ENCODE data around the gene EML6.
"Not testable (repeated sequence)": the region's sequence is repeated elsewhere in the genome, so short reads cannot be mapped to it uniquely, and the experiment has no call there.

Gene EML6

DNA sequence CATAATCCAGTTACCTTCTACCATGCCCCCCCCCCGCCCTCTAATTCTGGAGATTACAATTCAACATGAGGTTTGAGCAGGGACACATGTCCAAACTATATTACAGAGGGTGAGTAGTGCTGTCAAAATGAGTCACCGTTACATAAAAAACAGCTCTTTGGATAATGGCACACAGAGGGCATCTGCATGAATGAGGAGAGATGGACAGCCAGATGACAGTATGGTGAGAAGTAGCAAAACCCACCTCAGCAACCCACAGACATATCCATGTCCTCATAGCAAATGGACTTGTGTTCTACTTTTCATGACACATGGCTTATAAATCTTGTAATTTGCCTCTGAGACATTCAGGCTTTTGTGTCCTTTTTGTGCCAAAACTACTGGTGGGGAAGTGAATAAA, 132.0 kb downstream of the EML6 start:
- DNase-seq: no peak

DNA sequence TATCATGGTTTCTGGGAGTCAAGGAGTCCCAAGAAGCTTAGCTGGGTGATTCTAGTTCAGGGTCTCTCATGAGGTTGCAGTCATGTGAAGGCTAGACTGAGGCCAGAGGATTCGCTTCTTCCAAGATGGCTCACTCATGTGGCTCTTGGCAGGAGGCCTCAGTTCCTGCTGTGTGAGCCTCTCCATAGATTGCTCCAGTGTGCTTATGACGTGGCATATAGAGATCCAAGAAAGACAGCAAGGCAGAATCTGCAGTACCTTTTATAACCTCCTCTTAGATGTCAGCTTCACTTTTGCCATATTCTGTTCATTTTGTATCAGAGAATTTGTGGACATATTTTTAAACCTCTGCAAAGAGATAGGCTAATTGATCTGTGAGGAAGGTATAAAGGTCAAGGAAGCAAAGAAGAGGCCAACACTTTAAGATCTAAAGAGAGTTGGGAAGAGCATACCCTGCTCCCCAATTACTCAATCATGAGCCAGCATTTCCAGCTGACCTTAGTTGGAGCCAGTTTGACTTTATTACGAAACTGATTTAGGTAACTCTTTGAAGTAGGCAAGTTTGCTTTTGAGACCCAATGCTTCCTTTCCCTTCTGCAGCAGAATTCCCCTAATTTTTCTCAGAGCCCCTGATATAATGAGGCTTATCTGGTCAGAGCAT, 134.7 kb downstream of the EML6 start:
- DNase-seq: no peak

DNA sequence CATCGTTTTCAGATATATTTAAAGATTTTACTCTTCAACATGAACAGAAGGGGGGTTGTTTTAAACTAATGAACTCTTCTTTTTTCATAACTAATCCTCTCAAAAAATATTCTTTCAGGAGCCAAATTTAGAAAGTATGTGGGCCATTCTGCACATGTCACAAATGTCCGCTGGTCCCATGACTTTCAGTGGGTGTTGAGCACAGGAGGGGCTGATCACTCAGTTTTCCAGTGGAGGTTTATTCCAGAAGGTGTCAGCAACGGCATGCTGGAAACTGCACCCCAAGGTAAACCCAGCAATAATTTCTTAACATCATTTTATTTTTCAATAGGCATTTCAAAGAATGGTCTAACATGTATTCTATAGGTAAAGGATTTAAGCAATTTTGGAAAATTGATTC, 136.0 kb downstream of the EML6 start:
- no peak for DNase-seq

DNA sequence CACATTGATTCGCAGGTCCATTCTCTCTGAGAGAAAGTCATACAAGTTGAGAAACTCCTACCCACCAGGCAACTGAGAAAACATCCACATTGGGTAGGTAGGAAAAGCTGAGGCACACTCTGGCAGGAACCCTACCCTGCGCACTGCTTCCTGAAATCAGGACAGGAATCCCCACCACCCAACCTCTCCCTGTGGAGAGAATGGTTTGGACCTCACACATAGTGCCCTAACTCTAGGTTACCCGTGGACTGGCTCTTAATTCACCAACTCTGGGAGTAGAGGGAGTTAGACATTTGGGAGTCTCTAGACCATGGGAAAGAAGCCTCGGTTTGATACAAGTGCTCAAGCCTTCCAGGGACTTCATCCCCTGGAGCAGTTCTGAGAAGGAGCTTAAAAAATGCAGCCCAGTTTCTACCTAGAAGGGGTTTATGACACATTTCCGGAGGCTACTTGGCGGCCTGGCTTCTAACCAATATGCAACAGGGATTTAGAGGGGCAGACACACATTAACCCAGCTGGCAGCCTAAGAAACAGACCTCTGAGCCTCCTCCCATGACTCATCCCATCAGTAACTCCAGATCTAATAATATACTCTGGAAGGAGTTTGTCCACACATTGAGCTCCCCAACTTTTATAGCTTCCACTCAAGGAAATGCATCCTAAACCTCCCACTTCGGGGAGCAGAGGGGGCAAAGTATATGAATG, 136.7 kb downstream of the EML6 start:
- DNase-seq: no peak

DNA sequence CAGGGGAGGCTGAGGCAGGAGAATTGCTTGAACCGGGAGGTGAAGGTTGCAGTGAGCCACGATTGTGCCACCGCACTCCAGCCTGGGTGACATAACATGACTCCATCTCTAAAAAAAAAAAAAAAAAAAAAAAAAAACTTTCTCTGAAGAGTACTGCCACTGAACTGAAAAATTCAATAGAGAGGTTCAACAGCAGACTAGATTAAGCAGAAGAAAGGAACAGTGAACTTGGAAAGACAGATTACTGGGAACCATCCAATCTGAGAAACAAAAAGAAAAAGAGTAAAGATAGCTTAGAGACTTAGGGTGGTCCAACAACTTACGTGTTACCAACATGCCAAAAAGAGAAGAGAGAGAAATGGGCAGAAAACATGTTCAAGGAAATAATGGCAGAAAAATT, 138.8 kb downstream of the EML6 start:
- no peak for DNase-seq

DNA sequence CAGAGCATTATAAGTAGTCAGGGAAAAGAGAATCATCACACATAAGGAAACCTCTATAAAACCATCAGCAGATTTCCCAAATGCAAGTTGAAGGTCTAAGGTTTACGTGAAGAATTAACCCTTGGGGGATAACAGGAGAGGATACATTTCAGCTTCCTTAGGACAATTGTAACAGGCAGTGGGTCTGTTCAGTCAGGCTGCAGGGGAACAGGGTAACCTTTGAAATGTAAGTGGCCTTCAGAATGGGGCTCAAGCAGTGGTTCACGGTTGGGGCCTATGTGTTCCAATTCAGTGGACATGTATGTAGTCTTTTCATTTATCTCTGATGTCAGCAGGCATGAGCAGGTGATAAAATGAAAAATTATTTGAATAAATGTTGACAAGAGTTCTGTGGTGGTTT, 139.3 kb downstream of the EML6 start:
- no peak for DNase-seq

DNA sequence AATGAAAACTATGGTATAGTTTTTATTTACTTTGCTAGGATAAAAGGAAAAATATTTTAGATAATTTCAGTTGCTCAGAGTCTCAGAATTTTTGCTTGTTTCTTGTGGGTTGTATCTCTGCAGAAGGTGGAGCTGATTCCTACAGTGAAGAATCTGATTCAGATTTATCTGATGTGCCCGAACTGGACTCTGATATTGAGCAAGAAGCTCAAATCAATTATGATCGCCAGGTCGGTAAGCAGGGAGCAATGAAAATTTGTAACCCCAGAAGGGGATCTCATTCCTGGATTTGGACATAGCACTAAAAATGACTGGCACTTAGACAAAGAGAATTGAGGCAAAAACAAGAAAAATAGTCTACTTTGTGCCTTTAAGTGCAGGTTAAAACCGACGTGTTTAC, 140.2 kb downstream of the EML6 start:
- no peak for DNase-seq

DNA sequence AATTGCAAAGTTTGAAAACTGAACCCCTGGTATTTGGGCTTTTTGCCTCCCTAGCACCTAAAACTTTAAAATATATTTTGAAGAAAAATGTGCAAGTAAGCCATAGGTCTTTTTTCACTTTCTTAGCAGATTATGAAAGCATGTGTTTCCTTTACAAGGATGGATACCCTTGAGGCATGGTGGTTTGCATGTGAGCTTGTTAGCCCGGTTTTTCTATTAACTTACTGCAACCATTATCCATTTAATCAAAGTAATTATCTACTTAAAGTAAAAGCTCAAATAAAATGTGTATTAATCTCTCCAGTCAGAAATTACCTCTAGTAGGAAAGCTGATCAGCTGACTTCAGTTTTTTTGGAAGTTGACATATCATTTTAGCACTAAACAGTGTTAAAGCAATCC, 140.6 kb downstream of the EML6 start:
- no peak for DNase-seq

DNA sequence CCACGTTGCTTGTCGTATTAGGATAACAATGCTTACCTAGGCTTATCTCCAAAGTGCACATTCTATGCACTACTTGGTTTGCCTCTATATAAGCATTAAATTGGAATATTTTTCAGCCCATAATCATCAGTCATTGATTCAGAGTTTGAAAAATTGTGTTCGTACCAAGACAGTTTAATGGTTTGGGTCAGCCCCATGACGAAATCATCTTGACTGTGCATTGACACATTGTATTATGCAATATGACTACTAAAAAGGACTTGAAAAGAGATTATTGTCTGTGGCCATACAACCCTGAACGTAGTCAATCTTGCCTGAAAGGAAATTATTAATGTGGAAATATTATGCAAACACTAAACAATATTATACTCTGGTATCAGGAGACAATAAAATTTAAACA, 141.3 kb downstream of the EML6 start:
- no peak for DNase-seq

DNA sequence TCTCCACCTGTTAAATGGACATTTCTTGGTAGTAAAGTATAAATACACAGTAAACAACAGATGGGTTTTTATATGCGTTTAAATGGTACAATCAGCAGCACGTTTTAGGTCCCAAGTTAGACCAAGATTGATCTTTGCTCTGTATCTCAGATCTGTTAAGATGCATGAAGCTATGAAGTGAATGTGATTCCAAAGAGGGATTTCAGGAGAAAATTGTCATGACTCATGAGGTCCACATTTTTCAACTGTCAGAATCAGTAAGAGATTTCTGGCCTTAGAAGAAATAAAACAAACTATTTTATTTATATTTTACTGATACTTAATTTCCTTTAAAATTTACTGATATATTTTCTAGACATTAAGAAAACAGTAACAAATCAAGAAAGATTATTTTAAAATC, 142.7 kb downstream of the EML6 start:
- DNase-seq: no peak

DNA sequence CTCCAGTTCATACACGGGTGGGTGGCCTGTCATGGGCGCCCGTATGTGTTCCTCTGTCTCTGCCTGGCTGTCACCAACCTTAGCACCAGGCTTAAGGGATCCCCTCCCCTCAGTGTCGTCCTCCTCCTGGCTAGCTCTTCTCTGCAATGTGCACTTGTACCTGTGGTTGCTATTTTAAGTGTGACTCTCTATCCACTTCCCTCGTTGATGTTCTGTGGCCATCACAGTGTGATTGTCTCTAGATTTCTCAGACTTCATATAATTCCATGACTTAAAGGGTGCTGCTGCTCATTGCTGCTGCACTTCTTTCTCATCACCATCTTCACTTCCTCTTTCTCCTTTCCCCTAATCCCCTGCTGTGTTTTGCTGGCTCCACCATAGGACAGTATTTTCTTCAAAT, 143.4 kb downstream of the EML6 start:
- no peak for DNase-seq

DNA sequence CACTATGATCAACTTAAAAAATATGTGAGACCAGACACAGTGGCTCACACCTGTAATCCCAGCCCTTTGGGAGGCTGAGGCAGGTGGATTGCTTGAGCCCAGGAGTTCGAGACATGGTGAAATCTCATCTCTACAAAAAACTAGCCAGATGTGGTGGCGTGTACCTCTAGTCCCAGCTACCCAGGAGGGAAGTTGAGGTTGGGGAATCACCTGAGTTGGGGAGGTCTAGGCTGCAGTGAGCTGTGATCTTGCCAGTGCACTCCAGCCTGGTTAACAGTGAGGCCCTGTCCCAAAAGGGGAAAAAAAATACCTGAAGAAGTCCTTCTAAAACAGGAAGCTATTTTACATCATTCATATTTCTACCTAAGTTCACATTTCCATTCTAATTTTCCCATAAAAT, 144.0 kb downstream of the EML6 start:
- no peak for DNase-seq

DNA sequence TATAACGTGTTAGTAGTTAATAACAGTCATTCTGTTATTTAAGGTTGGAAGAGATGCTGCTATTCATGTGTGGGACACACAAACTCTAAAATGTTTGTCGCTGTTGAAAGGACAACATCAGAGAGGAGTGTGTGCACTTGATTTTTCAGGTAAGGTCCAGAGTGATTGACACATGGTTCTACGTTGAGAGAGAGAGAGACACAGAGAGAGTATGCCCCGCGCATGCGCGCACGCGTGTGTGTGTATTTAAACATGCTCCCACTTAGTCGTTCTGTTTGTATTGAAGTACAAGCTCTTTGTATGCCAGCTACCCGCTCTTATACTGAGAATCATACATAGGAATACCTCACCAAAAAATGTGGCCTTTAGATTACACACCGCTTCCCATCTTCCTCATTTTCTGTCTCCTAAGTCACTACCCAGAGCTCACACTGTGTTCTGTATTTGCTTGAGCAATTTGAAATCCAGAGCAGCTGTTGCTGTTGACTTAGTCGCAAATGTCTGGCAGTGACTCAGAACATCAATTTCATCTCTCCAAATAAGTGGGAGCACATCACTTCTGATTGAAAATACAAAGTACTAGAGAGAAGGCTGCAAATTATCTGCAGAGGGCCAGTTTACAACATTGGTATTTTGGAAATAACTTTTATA, 148.1 kb downstream of the EML6 start:
- peak; percentile 85 for DNase-seq

DNA sequence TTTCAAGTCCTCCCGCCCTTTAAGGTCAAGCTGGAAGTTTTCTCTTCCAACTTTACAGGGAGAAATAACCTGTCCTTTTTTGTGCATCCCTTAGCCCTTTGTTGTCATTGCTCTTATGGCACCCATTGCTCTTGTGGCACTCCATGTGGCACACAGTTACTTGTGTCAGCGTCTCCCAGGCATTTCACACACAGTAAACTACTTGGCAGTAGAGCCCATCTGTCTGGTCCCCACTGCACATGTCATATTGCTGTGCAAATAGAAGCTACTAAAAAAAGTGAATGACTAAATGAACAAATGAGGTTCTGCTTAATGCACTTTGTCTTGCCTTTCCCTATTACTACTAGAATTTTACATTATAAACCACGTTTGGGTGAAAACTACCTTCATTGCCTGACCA, 149.3 kb downstream of the EML6 start:
- DNase-seq: no peak

DNA sequence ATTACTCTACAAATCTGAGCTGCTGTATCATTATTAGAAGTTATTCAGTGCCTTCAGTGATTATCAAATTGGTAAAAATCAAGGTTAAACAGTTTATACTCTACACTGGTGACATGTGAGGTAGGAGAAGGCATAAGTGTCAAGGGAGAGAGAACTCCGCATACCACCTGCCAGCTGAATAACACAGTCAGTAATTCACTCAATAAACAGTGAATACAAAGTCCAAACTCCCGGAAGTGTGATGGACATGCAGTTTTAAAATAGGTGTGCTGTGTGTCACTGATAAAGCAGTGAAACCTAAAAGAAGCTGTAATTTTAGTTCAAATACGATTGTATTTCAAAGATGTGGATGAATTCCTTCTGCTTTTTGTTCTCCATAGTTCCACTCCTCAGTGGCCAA, 149.8 kb downstream of the EML6 start:
- DNase-seq: not testable (repeated sequence)

DNA sequence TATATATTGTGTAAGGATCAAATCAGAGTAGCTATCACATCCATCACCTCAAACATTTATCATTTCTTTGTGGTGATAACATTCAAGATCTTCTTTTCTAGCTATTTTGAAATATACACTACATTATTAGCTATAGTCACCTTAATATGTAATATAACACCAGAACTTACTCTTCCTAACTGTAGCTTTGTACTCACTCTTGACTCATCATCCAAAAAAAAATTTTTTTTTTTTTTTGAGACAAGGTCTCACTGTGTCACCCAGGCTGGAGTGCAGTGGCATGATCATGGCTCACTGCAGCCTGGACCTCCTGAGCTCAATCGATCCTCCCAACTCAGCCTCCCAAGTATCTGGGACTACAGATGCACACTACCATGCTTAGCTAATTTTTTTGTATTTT, 153.3 kb downstream of the EML6 start:
- DNase-seq: no peak

DNA sequence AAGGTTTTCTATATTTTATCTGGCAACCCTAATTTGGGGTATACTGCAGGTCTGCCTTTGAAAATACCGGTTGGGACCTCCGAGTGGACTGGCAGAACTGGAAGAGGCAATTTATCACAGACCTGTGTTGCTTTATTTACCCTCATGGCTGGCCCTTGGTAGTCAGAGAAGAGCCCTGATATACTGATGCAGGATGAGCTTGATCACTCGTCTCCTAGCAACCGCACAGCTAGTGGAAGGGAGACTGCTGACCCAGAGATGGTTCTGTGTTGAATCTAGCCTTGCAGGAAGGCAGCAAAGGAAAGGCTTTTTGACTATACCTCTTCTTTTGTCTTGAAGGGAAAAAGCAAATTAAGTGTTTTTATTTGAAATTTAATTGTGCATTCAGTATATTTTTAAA, 154.7 kb downstream of the EML6 start:
- no peak for DNase-seq

DNA sequence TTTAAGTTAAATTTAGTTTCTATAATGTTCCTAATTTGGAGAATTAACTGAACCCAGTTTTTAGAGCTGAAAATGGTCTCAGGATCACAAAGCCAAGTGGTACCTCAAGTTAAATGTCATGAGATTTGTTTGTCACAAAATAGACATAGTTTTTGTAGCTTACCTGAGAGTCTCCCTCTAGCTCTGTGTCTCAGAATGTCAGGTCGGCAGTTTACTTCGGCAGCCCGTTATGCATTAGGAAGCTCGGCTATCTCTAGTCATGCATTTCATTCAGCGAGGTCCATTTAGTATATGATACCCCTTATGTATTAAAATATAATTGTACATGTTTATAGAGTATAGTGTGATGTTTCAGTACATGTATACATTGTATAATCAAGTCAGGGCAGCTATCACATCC, 155.6 kb downstream of the EML6 start:
- DNase-seq: no peak

DNA sequence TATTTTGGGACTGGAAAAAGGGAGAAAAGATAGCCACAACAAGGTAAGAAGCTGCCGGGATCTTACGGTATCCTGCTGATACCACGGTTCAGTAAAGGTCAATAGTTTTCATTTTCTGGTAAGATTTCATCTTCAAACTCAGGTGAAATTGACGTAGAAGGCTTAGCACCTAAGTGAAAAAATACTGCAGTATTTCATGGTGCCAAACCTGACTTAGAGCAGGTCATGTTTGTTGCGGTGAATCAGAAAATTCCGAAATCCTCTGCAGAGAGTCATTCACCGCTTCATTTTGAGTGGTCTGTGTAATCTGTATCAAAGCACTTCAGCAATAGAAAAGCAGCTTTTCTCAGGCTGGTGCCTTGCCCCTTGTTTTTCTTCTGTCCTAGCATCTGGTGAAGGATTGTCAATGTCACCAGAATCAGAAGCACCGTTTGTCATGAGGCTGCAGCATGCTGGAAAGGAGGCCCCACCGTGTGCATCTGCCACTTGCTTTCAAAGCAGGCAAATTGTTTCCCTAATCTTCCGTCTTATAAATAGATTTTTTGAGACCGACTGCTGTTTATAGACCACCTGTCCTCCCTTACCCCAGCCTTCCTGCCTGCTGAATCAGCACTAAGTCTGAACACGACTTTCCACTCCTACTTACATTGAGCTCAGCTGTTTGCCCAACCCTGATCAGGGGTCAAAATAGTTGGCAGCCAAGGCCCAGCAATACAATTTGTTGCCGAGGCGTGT, 156.3 kb downstream of the EML6 start:
- DNase-seq: no peak

DNA sequence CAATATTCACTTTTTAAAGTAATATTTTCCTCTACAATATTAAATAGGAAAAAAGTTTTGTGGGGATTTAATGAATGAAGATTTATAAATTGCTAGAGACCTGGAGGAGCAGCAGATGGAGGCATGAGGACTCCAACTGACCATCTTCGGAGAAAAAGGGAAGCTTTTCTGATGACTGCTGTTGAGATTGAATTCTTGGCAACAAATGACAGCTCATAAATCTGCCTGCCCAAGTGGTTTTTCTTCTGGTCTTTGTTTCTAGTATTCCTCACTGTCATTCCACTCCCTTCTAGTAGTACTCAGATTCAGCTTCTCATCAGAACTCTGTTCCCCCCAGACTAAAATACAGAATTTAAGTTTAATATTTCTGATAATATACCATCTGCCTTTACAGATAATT, 157.0 kb downstream of the EML6 start:
- DNase-seq: no peak

DNA sequence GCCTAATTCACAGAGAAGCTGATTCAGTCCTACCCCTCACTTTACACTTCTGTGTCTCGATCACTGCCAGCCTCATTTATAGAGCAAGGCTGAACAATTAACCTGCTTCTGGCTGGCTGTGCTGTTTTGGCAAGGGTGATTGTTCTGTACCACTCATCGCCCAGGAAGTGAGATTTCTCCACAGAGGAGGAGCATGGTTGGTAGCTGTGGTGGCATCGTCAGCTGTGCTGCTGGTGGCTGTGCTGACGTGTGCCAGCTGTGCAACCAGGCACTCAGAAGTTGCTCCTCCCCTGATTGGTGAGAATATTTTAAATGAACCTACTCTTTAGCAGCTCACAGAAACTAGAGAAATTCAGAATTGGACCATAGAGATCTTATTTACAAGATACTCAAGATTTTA, 158.3 kb downstream of the EML6 start:
- no peak for DNase-seq

DNA sequence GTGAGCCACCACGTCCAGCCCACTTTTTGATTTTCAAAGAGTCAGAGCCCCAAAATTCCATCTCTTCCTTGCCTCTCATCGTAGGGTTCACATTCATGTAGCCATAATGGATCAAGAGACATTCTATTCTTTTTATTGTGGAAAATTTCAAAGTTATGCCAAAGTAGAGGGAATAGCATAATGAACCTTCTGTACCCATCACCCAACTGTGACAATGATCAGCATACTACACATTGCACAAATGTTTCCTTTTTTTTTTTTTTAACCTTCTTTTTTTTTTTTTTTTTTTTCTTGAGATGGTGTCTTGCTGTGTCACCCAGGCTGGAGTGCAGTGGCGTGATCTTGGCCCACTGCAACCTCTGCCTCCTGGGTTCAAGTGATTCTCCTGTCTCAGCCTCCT, 162.4 kb downstream of the EML6 start:
- no peak for DNase-seq

DNA sequence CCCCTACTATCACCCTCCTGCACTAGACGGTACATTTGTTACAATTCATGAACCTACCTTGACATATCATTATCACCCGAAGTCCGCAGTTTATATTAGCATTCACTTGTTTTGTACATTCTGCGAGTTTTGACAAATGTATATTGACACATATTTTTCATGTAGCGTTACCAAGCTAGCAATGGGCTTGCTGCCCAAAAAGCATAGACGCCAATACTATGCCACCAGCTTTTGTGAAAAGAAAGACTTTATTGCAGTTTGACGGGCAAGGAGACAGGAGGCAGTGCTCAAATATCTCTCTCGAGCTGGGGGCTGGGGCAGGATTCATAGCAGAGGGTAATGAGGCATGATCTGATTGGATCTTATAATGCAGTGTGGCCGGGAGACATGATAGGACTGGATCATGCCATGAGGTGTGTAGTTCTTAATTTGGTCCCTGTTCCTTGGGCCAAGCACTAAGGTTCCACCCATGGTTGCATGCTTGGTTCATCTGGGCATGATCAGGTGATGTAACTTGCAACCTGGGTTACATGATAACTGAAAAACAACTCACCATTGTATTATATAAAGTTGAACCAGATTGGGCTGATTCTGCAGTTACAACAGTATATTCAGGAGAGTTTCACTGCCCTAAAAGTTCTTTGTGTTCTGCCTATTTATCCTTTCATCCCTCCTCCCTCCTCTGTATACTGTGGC, 164.5 kb downstream of the EML6 start:
- DNase-seq: no peak
